Subcutaneous adipose tissue (tissue), 4 donors: ENCODE data around the gene KCNA2. TPM values are rescaled to one million over a fixed set of nuclear protein-coding genes. Genes with fewer than 3 reads are reported as not detected.

Experiments
- total RNA-seq, 4 donors: library from RNA; depleted of rRNA; stranded (reverse); fragments of >200 nt; gene quantifications; one replicate each; pipeline ENCODE4 v1.1.0, GENCODE V29; 2016
- TF ChIP-seq, protein P1 (sequence below): fragments of 450-650 bp; IDR thresholded peaks from one replicate; pipeline ENCODE4 v1.5.1; 2016; ENCODE audit warnings: low read depth, mild to moderate bottlenecking, control low read depth, antibody characterized with exemption, moderate library complexity

KCNA2 gene
- total RNA-seq, 4 donors from 2014 or later, result 1.7 to 6.8 (median 4.4) TPM

GRCh38 chr1:110566836-110567235, 39.3 kb downstream of the KCNA2 start:
- TF ChIP-seq, protein P1, sequence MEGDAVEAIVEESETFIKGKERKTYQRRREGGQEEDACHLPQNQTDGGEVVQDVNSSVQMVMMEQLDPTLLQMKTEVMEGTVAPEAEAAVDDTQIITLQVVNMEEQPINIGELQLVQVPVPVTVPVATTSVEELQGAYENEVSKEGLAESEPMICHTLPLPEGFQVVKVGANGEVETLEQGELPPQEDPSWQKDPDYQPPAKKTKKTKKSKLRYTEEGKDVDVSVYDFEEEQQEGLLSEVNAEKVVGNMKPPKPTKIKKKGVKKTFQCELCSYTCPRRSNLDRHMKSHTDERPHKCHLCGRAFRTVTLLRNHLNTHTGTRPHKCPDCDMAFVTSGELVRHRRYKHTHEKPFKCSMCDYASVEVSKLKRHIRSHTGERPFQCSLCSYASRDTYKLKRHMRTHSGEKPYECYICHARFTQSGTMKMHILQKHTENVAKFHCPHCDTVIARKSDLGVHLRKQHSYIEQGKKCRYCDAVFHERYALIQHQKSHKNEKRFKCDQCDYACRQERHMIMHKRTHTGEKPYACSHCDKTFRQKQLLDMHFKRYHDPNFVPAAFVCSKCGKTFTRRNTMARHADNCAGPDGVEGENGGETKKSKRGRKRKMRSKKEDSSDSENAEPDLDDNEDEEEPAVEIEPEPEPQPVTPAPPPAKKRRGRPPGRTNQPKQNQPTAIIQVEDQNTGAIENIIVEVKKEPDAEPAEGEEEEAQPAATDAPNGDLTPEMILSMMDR, result no peak

- TF ChIP-seq, protein P1, result no peak
Measured at GRCh38 chr1:110565565-110565964, 40.6 kb downstream of the KCNA2 start.

DNA sequence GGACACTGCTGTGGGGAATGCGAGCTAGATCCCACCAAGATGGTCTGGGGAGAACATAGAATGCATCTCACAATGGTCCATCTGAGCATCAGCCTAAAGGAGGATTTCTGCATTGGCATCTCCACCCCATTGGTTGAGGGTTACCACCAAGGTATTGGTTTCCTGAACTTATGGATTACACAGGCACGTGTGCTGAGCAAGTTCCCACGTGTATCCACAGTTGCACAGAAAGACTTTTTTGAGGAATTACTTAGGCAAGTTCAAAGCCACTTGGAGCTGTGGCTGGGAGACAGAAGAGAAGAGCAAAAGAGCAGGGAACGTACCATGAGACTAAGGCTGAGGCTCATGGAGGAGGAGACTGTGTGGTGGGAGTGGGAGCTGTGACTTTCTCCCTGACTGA, 43.1 kb downstream of the KCNA2 start:
- TF ChIP-seq, protein P1, result no peak

DNA sequence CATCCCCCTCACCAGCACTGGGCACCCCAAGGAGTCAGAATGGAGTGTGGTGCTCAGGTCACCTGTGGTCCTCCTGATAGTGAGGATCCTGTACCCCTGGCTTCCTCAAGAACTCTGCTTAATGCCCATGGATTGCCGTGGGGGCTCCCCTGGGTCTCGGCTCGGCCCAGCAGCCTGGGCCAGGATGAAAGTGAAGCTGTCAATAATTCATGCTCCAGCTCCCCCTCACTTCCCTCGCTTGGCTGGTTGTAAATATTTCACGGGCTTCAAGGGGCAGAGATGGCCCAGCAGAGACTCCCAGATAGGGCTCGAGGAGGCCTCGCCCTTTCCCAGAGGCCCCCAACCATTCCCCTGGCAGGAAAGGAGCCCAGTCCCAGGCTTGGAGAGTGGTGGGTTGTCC, 44.6 kb downstream of the KCNA2 start:
- TF ChIP-seq, protein P1, result no peak

DNA sequence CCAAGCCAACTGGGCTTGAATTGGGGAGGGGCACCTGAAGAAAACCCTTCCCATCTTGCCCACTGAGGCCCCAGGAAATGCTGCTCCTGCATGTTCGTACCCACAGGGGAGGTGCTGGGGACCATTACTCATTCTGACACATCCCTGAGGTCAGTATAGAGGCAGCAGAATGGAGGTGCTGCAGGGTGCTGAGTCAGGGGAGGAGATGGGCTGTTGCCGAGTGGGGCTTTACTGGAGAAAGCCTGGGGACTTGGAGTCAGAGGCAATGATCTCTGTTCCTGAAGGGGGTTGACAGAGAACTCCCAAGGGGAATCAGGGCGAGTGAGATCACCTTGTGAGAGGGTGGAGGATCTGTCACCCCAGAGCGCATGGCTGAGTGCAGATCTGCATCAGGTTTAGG, 47.0 kb downstream of the KCNA2 start:
- TF ChIP-seq, protein P1, result no peak

- TF ChIP-seq, protein P1, result no peak
Measured at GRCh38 chr1:110557481-110557880, 48.7 kb downstream of the KCNA2 start.

GRCh38 chr1:110556471-110556807, 49.7 kb downstream of the KCNA2 start:
- TF ChIP-seq, protein P1, result no peak
